DOHH2 (cell line): ENCODE measurements around the gene GHRH.

Source experiments
- CTCF ChIP-seq: fragments of 200-600 bp; sonication (generic); IDR thresholded peaks from one replicate; pipeline ENCODE4 v1.5.1; 2014; ENCODE audit warnings: antibody characterized with exemption, mild to moderate bottlenecking, low read depth, low read length; ENCODE audit not compliant: poor library complexity, severe bottlenecking
- EZH2phosphoT487 ChIP-seq: fragments of 200-600 bp; sonication (generic); IDR thresholded peaks from 2 replicates; pipeline ENCODE4 v1.6.1; 2017; ENCODE audit warnings: borderline replicate concordance, mild to moderate bottlenecking, antibody characterized with exemption, low read length, moderate library complexity, mixed read lengths

- TF ChIP-seq CTCF (no peak), EZH2phosphoT487 (no peak)
These were observed 41.6 kb downstream of the GHRH start for GRCh38 chr20:37219751-37220668.
